GM15510 (cell line): ENCODE measurements around the gene HS3ST1.

Experiments
- POLR2A ChIP-seq: IDR thresholded peaks from 3 replicates; pipeline ENCODE4 v1.6.1; 2011; ENCODE audit warnings: borderline replicate concordance; ENCODE audit not compliant: insufficient read length; ENCODE audit errors: extremely low read depth

HS3ST1 gene

DNA sequence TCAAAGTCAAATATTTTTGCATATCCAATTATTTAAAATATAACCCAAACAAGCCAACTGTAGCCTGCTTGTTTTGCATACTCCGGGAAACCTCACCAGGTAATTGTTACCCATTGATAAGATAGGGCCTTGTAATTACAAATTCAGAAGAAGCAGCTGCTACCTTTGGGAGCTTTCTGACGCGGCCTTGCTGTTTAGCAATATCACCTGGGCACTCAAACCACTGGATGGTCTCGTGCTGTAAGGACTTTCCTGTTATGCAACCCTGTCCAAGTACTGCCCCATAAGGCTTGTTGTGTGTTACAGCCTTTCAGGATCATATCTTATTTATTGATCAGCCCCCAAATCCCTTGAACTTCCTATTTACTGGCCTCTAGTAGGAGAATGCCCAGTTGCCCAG is 52.1 kb downstream of the HS3ST1 start:
- TF ChIP-seq POLR2A: no peak

DNA sequence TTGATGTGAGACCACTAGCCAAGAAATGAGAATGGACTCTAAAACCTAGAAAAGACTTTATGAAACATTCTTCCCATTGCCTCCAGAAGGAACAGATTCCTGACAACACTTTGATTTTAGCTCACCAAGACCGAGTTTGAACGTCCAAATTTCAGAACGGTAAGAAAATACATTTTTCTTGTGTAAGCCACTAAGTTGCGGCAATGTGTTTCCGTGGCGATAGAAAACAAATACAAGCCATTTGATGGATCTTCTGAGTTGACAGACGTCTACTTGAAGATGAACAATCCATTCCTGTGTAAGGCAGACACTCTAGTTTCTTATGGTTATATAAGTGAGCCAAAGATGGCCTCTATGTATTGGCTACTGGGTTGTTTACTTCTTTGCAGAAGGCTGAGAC is 52.5 kb downstream of the HS3ST1 start:
- TF ChIP-seq POLR2A: no peak

DNA sequence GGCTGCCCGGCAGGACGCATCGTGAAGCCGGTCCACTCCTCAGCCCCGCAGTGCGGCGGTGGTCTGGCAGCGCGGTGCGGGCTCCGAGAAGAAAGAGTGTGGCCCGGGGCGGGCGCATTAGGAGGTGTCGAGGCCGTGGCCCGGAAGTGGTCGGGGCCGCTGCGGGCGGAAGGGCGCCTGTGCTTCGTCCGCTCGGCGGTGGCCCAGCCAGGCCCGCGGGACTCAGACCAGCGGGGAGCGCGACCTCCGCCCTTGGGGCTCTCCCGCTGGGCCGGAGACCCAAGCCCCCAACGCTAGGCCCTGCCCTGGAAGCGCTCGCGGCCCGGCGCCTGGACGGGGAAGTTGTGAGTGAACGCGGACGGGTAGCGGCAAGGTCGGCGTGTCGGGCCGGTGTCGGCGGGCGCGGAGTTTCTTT is 60.0 kb downstream of the HS3ST1 start:
- no peak for TF ChIP-seq POLR2A

DNA sequence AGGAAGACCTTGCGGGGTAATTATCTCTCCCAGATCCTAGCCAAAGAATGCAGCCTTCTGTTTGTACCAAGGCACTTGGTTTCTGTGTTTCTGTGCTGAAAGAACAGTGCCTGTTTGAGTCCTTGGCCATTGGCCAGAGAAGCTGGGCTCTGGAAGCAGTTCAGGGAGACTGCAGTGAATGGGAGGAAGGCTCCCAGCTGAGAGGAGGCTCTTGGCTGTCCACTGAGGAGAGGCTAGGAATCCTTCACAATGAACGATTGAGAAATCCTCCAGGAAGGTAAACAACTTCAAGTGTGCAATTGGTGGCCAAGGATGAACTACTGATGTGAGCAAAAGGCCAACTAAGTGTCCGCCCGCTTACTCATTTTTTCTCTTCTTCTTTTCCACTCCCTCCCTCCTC is 61.3 kb downstream of the HS3ST1 start:
- no peak for TF ChIP-seq POLR2A

DNA sequence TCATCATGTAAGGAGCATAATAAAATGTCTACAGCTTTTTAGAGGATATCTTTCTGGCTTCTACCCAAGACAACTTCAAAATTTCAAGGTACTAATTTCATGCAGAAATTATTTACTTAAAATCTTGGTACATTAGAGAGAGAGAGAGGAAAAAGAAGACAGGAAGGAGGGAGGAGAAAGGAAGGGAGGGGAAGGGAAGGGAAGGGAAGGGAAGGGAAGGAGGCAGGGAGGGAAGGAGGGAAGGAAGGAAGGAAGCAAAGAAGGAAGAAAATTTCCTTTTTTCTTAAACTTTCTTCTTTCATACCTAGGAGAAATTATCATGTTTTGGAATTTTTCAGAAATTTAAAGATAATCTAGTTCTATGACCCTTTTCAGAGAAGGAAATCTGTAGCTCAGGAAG is 61.8 kb downstream of the HS3ST1 start:
- no peak for TF ChIP-seq POLR2A

DNA sequence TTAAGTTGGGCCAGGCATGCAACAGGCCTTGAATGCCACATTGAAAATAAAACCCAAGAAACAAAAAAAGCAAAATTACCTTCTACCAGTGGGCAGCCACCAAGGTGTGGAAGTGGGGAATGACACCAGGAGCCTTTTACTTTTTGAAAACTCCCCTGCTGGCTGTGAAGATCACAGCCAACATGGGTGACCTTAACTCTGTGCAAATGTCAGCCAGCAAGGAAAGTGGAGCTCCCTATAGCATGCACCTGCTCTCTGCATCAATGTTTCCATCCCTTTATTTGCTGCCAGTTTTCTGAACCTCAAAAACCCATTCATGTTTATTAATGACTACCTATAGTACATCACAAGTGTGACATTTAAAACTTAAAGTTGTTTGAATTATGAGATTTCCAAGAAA is 63.7 kb downstream of the HS3ST1 start:
- TF ChIP-seq POLR2A: no peak

DNA sequence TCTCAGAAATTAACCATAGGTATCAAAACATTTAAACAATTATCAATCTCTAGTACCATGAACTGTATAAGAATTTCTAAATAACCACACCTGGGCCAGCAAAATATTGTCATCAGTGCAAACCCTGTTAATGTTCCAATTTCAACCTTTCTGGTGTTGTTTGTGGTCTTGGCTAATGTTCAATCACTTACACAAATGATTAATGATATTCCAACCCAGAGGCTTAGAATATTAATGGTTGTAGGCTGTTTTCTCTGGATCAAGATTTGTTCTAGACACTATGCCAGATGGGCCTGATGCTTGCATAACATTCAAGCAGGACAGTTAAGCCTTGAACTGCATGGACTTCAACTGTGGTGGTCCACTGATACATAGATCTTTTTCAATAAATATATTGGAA is 69.1 kb downstream of the HS3ST1 start:
- no peak for TF ChIP-seq POLR2A

DNA sequence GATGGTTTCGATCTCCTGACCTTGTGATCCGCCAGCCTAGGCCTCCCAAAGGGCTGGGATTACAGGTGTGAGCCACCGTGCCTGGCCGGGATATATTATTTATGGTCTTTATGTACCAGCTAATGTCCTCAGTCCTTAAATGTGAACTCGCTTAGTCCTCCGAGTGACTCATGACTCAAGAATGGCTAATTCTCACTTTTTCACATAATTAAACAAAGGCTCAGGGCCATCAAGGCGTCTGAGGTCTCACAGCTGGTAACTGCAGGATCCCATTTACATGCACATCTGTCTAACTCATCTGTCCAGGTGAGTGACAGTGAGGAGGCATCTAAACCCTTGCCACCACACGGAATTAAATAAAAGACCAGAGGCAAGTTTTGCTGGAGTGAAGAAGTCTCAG is 73.5 kb downstream of the HS3ST1 start:
- TF ChIP-seq POLR2A: no peak

DNA sequence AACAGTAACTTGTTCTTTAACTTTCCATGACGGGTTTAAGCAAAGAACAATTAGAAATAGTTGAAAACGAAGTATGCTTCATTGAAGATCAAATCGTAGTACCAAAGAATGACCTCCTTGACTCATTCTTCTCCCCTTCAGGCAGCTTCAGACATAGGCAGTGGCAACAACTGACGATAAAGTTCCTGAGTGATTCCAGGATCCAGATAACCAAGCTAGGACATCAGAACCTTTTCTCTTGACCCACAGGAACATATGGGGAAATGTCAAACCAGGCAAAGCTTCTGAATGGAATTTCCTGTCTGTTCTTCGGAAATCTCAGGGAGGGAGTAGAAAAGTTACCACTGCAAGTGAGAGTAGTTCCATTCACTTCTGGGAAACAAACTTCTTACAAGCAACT is 74.2 kb downstream of the HS3ST1 start:
- no peak for TF ChIP-seq POLR2A

DNA sequence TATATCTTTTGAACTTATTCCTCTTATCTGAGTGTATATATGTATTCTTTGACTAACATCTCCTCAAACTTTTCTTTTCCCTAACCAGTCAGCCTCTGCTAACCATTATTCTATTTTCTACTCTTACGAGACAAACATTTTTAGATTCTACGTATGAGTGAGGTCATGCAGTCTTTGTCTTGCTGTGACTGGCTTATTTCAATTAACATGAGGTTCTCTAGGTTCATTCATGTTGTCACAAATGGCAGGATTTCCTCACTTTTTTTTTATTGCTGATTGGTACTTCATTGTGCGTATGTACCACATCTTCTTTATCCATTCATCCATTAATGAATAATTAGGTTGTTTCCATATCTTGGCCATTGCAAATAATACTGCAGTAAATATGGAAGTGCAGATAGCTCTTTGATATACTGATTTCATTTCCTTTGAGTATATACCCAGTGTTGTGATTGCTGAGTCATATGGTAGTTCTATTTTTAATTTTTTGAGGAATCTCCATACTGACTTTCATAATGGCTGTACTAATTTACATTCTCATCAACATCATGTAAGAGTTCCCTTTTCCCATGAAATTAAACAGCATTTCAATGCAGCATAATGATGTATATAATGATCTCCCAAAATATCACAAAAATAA is 80.1 kb downstream of the HS3ST1 start:
- no peak for TF ChIP-seq POLR2A

DNA sequence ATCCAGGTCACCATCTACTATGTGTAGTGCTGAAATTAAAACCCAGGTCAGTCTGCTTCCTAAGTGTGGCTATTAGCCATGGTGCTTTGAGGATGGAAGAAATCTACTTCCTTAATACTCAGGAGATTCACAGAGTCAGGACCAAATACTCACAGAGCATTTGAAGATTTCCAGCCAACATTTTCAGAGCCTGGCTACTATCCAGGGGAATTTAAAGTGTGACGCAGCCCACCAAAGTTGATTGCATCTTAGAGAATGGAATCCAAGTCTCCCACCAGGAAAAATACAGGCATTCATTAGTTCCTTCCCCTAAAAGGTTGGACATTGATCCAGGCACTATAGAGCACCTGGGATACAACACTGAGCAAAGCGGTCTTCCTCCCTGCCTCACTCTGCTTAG is 83.8 kb downstream of the HS3ST1 start:
- TF ChIP-seq POLR2A: no peak

DNA sequence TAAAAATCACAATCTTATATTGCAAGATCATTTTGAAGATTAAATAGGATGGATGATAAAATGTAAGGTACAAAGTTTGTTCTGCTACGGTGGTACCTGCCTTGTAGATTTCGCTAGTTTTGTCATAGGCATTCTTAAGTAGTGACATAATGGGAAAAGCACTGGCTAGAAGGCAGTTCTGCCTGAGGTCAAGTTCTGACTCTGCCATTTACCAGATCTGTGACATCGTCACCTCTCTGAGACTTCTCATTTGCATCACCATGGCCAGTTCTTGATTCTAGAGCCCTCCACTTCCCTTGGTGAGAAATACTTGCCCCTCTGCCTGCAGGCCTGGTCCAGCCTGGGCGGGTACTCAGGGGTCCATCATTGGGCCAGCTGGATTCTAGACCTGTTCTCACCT is 85.2 kb downstream of the HS3ST1 start:
- no peak for TF ChIP-seq POLR2A
